Epithelial cell of esophagus (primary cell): Measurements from ENCODE around the gene HTR3A.

Experiments
- DNase-seq: peaks from one replicate; pipeline ENCODE4 v3.0.0; 2010; ENCODE audit warnings: low read depth
- H3K4me3 ChIP-seq: 2 replicates; pipeline ENCODE4 v1.5.1; 2011; ENCODE audit warnings: mild to moderate bottlenecking, low read length, control low read depth
- TF ChIP-seq, protein P1 (sequence below): IDR thresholded peaks from 2 replicates; pipeline ENCODE4 v1.5.1; 2011; ENCODE audit warnings: low read depth, mild to moderate bottlenecking, low read length, control low read depth, inconsistent platforms; ENCODE audit not compliant: insufficient read depth; ENCODE audit errors: missing control alignments

The HTR3A gene

DNA sequence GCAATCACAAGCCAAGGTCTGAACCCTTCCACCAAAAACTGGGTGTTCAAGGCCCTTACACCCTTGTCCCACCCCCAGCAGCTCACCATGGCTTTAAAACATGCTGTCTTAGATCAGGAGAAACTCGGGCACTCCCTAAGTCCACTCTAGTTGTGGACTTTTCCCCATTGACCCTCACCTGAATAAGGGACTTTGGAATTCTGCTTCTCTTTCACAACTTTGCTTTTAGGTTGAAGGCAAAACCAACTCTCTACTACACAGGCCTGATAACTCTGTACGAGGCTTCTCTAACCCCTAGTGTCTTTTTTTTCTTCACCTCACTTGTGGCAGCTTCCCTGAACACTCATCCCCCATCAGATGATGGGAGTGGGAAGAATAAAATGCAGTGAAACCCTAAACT is 15.0 kb downstream of the HTR3A start:
- no peak overlapping the region for H3K4me3 ChIP-seq
- TF ChIP-seq, protein P1, sequence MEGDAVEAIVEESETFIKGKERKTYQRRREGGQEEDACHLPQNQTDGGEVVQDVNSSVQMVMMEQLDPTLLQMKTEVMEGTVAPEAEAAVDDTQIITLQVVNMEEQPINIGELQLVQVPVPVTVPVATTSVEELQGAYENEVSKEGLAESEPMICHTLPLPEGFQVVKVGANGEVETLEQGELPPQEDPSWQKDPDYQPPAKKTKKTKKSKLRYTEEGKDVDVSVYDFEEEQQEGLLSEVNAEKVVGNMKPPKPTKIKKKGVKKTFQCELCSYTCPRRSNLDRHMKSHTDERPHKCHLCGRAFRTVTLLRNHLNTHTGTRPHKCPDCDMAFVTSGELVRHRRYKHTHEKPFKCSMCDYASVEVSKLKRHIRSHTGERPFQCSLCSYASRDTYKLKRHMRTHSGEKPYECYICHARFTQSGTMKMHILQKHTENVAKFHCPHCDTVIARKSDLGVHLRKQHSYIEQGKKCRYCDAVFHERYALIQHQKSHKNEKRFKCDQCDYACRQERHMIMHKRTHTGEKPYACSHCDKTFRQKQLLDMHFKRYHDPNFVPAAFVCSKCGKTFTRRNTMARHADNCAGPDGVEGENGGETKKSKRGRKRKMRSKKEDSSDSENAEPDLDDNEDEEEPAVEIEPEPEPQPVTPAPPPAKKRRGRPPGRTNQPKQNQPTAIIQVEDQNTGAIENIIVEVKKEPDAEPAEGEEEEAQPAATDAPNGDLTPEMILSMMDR: no peak
- DNase-seq: no peak

DNA sequence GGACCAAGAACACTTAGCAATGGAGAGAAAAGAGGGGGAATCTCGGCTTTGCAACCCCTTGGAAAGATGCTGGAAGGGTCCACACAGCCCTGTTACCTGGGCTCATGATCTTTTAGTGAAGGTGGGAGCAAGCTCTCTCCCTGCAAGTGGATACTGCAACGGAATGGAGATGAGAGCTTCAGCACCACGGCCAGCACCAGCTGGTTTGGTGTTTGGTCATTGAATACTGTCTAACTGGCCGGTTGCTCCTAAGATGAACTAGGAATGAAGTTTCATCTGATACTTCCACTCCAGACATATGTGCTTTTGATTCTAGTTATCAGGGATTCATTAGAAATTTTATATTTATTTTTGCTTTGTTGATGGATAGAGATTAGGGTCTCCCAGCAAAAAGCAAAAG is 16.3 kb downstream of the HTR3A start:
- peak; percentile 52 for DNase-seq
- H3K4me3 ChIP-seq: no peak overlapping the region
- TF ChIP-seq, protein P1: no peak

DNA sequence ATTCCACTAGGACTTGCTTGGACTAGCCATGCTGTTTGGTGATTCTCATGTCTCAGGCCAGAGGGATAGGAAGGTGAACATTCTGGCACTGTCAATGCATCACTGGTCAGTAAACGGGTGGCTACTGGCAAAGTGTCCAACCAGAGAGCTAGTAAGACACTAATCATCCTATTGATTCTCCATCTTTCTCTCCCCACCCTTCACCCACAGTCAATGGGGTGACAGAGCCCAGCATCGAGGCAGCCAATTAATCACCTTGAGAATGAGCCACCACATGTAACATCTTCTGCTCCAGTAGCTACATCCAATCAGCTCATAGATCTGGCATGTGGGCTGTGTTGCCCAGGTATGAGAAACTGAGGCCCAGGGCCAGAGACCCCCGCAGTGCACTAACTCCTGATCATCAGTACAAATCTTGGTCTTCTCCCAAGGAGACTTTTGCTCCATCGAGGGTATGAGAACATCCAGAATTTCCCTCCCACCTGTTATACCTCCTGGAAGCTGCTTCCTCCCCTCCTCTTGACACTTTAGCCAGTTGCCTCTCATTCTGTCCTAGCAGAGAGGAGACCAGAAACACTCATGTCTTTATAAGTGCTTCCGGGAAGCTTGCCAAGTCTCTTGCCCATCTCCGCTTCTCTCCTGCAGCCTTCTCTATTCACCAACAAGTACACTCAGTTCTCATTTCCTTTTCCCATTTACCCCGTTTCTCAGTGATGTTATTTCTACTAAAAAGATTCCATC is 17.0 kb downstream of the HTR3A start:
- DNase-seq: no peak
- TF ChIP-seq, protein P1: no peak
- no peak overlapping the region for H3K4me3 ChIP-seq

DNA sequence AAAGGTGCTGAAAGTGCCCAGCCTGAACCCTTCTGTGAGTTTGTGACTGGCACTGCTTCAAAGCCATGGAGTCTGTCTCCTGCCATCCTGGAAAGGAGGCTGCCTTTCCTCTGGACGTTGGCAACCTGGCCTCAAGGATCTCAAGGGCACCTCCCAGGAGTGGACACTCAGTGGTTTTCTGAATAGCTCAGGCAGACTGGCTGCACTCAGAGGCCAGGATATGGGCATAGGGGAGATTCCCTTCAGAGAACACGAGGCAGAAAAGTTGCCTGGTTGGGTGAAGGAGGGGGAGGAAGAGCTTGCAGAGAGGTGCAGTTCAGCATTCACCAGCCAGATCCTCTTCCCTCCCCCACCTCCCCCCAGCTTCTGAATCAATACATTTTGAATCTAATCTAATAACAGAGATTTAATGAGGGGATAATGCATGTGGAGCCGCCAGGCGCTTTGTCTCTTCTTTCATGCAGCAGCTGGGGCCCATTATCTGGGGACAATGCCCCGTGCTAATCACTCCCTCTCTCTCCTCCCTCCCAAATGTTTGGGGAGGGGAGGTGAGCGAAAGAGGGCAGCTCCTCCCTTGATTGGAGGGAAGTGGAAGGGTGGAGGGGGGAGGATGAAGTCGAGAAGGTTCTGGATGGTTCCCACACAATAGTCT is 17.7 kb downstream of the HTR3A start:
- H3K4me3 ChIP-seq: no peak overlapping the region
- TF ChIP-seq, protein P1: no peak

DNA sequence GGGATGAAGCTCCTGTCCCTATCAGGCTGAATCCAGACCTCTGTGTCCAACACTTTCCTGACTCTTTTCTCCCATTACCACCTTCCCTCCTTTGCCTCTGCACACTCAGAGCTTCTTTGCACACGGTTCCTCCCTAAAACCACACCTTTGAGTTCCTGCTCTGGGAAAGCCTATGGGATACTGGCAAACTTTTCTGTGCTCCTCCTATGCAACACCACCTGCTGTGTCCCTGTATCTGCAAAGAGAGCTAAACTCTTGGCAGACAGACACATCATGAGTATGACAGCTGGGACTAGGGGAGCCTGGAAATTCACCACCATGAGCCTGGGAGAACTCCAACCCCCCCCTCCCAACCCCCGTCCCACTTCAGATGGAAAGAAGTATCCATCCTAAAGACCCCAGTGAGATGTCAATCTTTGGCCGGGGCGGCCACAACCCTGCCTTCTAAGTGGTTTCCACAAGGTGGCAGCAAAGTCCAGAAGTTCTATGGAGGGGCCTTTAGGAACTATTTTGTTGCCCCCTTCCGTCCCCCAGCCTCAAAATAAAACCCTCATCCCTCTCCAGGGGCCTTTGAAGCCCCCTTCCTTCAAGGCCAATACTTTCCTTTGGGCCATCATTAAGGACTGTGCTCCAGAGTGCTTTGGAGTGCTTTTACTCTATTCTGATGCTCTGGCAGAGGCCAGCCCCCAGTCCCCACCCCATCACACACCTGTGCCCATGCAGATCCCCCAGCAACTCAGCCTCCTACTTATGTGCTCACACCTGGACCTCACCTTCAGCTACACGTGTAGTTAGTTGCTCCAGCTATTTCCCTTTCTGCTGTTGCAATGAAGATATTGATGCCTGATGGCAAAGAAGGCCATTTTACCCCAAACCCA is 19.4 kb downstream of the HTR3A start:
- peak; percentile 7 for DNase-seq
- no peak overlapping the region for H3K4me3 ChIP-seq
- TF ChIP-seq, protein P1: peak; percentile 75

More for the DNA sequence above, 17.7 kb downstream of the HTR3A start:
- DNase-seq: no peak

DNA sequence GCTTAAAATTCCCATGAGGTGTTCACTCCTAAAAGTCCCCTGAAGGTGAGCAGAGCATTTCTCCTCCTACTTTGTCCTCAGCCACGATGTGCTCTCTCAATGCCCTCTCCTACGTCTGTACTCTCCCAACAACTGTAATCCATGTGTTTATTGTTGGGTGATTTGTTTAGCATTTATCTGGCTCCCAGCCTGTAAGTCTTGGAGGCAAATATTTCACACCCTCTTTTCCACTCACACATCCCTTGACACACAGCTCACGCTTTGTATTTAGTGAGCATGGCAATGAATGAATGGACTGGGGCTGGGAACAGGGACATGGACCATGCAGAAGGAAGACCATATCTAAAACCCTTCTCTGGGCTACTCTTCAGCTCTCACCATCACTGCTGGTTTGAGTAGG is 22.6 kb downstream of the HTR3A start:
- H3K4me3 ChIP-seq: no peak overlapping the region
- DNase-seq: no peak
- TF ChIP-seq, protein P1: no peak
